BE2C (cell line): ENCODE results near the gene ACTR6.
"Not testable (repeated sequence)": the region's sequence is repeated elsewhere in the genome, so short reads cannot be mapped to it uniquely, and the experiment has no call there.

Source experiments
- DNase-seq: peaks from one replicate; pipeline ENCODE4 v3.0.0-alpha.2; 2020
- H3K27me3 ChIP-seq: fragments of 250-450 bp; sonication (Bioruptor Pico); 2 replicates; pipeline ENCODE4 v1.5.1; 2020; ENCODE audit warnings: mild to moderate bottlenecking
- H3K36me3 ChIP-seq: fragments of 250-450 bp; sonication (Bioruptor Pico); 2 replicates; pipeline ENCODE4 v1.5.1; 2020; ENCODE audit warnings: mild to moderate bottlenecking
- H3K4me1 ChIP-seq: fragments of 250-450 bp; sonication (Bioruptor Pico); 2 replicates; pipeline ENCODE4 v1.5.1; 2020
- H3K4me3 ChIP-seq: 2 replicates; pipeline ENCODE4 v1.5.1; 2011; ENCODE audit warnings: low read depth, low read length
- H3K9me3 ChIP-seq: fragments of 250-450 bp; sonication (Bioruptor Pico); 2 replicates; pipeline ENCODE4 v1.5.1; 2020
- CTCF ChIP-seq: IDR thresholded peaks from 2 replicates; pipeline ENCODE4 v1.5.1; 2012; ENCODE audit warnings: mild to moderate bottlenecking, low read depth, low read length

The ACTR6 gene

GRCh38 chr12:100174495-100174894, 26.1 kb upstream of the ACTR6 start:
- no peak for TF ChIP-seq CTCF
- H3K4me1 ChIP-seq, result no peaks in the 10 kb centered on the region; the same call in 1 of the 2 replicates
- no peak overlapping the region for H3K4me3 ChIP-seq
- no peak for DNase-seq
- no peaks in the 10 kb centered on the region for H3K36me3 ChIP-seq
- no peaks in the 10 kb centered on the region for H3K27me3 ChIP-seq
- H3K9me3 ChIP-seq, result no peaks in the 10 kb centered on the region

GRCh38 chr12:100176493-100176892, 24.1 kb upstream of the ACTR6 start:
- DNase-seq, H3K9me3 ChIP-seq, H3K4me3 ChIP-seq, H3K27me3 ChIP-seq, H3K36me3 ChIP-seq, H3K4me1 ChIP-seq: not testable (repeated sequence)

GRCh38 chr12:100179252-100179651, 21.4 kb upstream of the ACTR6 start:
- Histone ChIP-seq H3K4me3 (no peak overlapping the region), H3K27me3 (no peaks in the 10 kb centered on the region), H3K9me3 (no peaks in the 10 kb centered on the region), H3K4me1 (no peaks in the 10 kb centered on the region), H3K36me3 (no peaks in the 10 kb centered on the region)
- TF ChIP-seq CTCF, result no peak
- no peak for DNase-seq

GRCh38 chr12:100184549-100185145, 16.0 kb upstream of the ACTR6 start:
- TF ChIP-seq CTCF, result no peak
- H3K9me3 ChIP-seq, result no peaks in the 10 kb centered on the region
- H3K27me3 ChIP-seq, result no peaks in the 10 kb centered on the region

GRCh38 chr12:100185361-100185894, 15.2 kb upstream of the ACTR6 start:
- Histone ChIP-seq H3K4me3 (no peak overlapping the region), H3K9me3 (no peaks in the 10 kb centered on the region), H3K4me1 (no peaks in the 10 kb centered on the region; the same call in 1 of the 2 replicates), H3K36me3 (no peaks in the 10 kb centered on the region), H3K27me3 (no peaks in the 10 kb centered on the region)
- no peak for DNase-seq
- TF ChIP-seq CTCF, result no peak

More at GRCh38 chr12:100184549-100185145, 16.0 kb upstream of the ACTR6 start:
- Histone ChIP-seq H3K4me3 (no peak overlapping the region), H3K4me1 (no peaks in the 10 kb centered on the region; the same call in 1 of the 2 replicates), H3K36me3 (no peaks in the 10 kb centered on the region)
- no peak for DNase-seq

GRCh38 chr12:100186071-100186470, 14.5 kb upstream of the ACTR6 start:
- DNase-seq, result no peak
- Histone ChIP-seq H3K4me3 (no peak overlapping the region), H3K36me3 (no peaks in the 10 kb centered on the region), H3K4me1 (no peaks in the 10 kb centered on the region; the same call in 1 of the 2 replicates), H3K27me3 (no peaks in the 10 kb centered on the region), H3K9me3 (no peaks in the 10 kb centered on the region)
- TF ChIP-seq CTCF, result no peak
